Heart left ventricle (tissue), 13 donors: ENCODE data around the gene ZNF555.

Experiments used
- POLR2A ChIP-seq, 2 donors: fragments of 450-650 bp; IDR thresholded peaks; one replicate each; pipeline ENCODE4 v1.6.1; 2017; ENCODE audit warnings: antibody characterized with exemption in 2 of 2, mild to moderate bottlenecking in 2 of 2, moderate library complexity in 2 of 2
- TF ChIP-seq, protein P1 (sequence below), 12 donors: fragments of 200-600 bp; sonication (generic) in 4 of 12; IDR thresholded peaks; one replicate each; pipeline versions ENCODE4 v1.5.0 to v1.8.0; 2018 to 2022; ENCODE audit warnings: antibody characterized with exemption in 12 of 12, mild to moderate bottlenecking in 5 of 12
- donor health status: ischemic (EF 13 %, LVEDD 7.1; RV severe dilation, severe dysfunction).
- donor health status: DM: no; HTN: yes; CAD: no.
- donor health status: DM: no; HTN: no; CAD: no.
- donor health status: ischemic (EF 25% LVEDD 6.9; RV normal size, moderate dysfunction).
- donor health status: ischemic (EF 25% LVEDD 5.7; RV mildly dilated, moderate dysfunction).
- donor health status: ischemic (EF 35%, LVEDD 5.7; RV mildly dilated, moderate dysfunction).
- donor health status: nonischemic (EF 11% LVEDD 7.7; RV severe dilation, severe dysfunction).
- donor health status: DM: yes; HTN: yes; CAD: no.
- donor health status: PGD.
- donor health status: ischemic (EF 29% LVEDD 5.4; RV normal size, mild dysfunction).
- donor health status: nonischemic (EF 23%, LVEDD 6.1; RV moderate dilation, normal function).

DNA sequence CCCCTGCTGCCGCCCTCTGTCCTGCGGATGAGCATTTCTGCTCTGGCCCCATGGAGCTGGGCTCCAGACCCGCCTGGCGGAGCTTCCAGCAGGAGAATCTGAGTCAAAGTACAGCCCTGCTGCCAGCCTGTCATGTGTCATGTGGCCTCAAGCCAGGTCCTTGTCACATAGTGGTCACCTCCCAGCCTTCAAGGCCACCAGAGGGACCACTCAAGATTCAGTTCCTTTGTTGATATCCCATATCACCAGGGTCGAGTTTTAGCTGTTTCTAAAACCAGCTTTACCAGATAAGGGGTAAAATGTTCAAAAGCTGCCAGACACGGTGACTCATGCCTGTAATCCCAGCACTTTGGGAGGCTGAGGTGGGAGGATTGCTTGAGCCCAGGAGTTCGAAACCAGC, 42.5 kb upstream of the ZNF555 start:
- TF ChIP-seq, protein P1, sequence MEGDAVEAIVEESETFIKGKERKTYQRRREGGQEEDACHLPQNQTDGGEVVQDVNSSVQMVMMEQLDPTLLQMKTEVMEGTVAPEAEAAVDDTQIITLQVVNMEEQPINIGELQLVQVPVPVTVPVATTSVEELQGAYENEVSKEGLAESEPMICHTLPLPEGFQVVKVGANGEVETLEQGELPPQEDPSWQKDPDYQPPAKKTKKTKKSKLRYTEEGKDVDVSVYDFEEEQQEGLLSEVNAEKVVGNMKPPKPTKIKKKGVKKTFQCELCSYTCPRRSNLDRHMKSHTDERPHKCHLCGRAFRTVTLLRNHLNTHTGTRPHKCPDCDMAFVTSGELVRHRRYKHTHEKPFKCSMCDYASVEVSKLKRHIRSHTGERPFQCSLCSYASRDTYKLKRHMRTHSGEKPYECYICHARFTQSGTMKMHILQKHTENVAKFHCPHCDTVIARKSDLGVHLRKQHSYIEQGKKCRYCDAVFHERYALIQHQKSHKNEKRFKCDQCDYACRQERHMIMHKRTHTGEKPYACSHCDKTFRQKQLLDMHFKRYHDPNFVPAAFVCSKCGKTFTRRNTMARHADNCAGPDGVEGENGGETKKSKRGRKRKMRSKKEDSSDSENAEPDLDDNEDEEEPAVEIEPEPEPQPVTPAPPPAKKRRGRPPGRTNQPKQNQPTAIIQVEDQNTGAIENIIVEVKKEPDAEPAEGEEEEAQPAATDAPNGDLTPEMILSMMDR (IDR thresholded peaks at IDR 0.05), result peak in 2 of 12 donors; percentile 9 to 23
- TF ChIP-seq POLR2A (IDR thresholded peaks at IDR 0.05), result peak in 1 of 2 donors; percentile 27
